ENCODE results near the gene MMP28.

DNA sequence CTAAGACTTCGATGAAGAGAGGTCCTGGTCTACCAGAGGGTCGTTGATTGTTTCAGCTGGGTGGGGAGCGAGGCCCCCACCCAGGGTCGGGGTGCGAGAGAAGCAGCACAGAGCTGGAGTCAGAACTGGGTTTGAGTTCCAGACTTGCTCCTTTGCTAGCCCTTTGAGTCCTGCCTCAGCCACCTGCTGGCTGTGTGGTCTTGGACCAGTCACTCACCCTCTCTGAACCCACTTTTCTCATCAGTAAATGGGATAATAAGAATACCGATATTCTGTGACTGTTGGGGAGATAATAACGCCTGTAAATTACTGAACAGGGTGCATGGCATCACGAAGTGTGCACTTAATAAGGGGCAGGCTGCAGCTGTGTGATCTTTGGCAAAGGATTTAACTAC lies 427 bp upstream of the MMP28 start:
- TF ChIP-seq, protein P1, sequence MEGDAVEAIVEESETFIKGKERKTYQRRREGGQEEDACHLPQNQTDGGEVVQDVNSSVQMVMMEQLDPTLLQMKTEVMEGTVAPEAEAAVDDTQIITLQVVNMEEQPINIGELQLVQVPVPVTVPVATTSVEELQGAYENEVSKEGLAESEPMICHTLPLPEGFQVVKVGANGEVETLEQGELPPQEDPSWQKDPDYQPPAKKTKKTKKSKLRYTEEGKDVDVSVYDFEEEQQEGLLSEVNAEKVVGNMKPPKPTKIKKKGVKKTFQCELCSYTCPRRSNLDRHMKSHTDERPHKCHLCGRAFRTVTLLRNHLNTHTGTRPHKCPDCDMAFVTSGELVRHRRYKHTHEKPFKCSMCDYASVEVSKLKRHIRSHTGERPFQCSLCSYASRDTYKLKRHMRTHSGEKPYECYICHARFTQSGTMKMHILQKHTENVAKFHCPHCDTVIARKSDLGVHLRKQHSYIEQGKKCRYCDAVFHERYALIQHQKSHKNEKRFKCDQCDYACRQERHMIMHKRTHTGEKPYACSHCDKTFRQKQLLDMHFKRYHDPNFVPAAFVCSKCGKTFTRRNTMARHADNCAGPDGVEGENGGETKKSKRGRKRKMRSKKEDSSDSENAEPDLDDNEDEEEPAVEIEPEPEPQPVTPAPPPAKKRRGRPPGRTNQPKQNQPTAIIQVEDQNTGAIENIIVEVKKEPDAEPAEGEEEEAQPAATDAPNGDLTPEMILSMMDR (conservative IDR thresholded peaks at IDR 0.05) = no peak
- no peak for TF ChIP-seq EZH2 (IDR thresholded peaks at IDR 0.05; ENCODE audit: low read depth)
